Small intestine (tissue), 7 donors: ENCODE results near the gene LMBRD1. TPM values are rescaled to one million over a fixed set of nuclear protein-coding genes. Genes with fewer than 3 reads are reported as not detected.
"Not testable (repeated sequence)": the region's sequence is repeated elsewhere in the genome, so short reads cannot be mapped to it uniquely, and the experiment has no call there.

ENCODE experiments used
- DNase-seq, 2 donors: peaks; one replicate each; pipeline versions ENCODE4 v3.0.0 to v3.0.0-alpha.2; 2013
- FAIRE-seq: peaks from 2 replicates; lab custom pipeline; 2012; peaks lifted over from hg19 to GRCh38; lab: Jason Lieb, UNC
- H3K27ac ChIP-seq, 3 donors: one replicate each; pipeline ENCODE4 v1.5.1; 2013; ENCODE audit warnings: low read length in 2 of 3, mild to moderate bottlenecking in 2 of 3, control low read depth in 1 of 3, inconsistent platforms in 1 of 3, low read depth in 1 of 3, moderate library complexity in 1 of 3
- H3K27me3 ChIP-seq, 3 donors: one replicate each; pipeline ENCODE4 v1.6.1; 2013; ENCODE audit warnings: low read length in 3 of 3, inconsistent platforms in 1 of 3; ENCODE audit not compliant: control insufficient read depth in 3 of 3, insufficient read depth in 3 of 3
- H3K36me3 ChIP-seq, 3 donors: one replicate each; pipeline ENCODE4 v1.6.1; 2013; ENCODE audit warnings: low read length in 3 of 3, inconsistent platforms in 1 of 3, low read depth in 1 of 3, mild to moderate bottlenecking in 1 of 3, moderate library complexity in 1 of 3; ENCODE audit not compliant: control insufficient read depth in 3 of 3, insufficient read depth in 2 of 3
- H3K4me1 ChIP-seq, 3 donors: one replicate each; pipeline ENCODE4 v1.6.1; 2013; ENCODE audit warnings: low read length in 2 of 3, inconsistent platforms in 1 of 3, low read depth in 1 of 3, mild to moderate bottlenecking in 1 of 3, moderate library complexity in 1 of 3; ENCODE audit not compliant: control insufficient read depth in 3 of 3, insufficient read depth in 2 of 3
- H3K4me3 ChIP-seq, 3 donors: one replicate each; pipeline ENCODE4 v1.5.1; 2013; ENCODE audit warnings: low read length in 3 of 3, control low read depth in 1 of 3, inconsistent platforms in 1 of 3, low read depth in 1 of 3, mild to moderate bottlenecking in 1 of 3, moderate library complexity in 1 of 3
- H3K9me3 ChIP-seq, 2 donors: one replicate each; pipeline ENCODE4 v1.6.1; 2013; ENCODE audit warnings: low read depth in 1 of 2, low read length in 1 of 2; ENCODE audit not compliant: control insufficient read depth in 2 of 2, insufficient read depth in 1 of 2
- WGBS, 3 donors: extraction: QIAGEN DNeasy Blood & Tissue Kit; methylation state at CpG; one replicate each; pipeline ENCODE4 v1.1.7; 2013; 5-methylcytosine and 5-hydroxymethylcytosine counted together
- polyA plus RNA-seq, 4 donors: library from polyadenylated mRNA; stranded (reverse) in 3 of 4; unstranded in 1 of 4; fragments of 200-250 nt in 3 of 4; fragments of 120-200 nt in 1 of 4; gene quantifications; one replicate each; pipeline versions ENCODE4 v1.2.1 to v1.2.3, GENCODE V29; 2013
- donor health status: healthy with polysubstance abuse.
- donor health status: control.
- donor health status: control.
- donor health status: Bipolar disorder and iron deficiency.
- donor health status: healthy.

Gene LMBRD1
- polyA plus RNA-seq, 4 donors = 23.5 to 108 (median 36.0) TPM

- H3K27ac ChIP-seq = no peak overlapping the region
- no peak for DNase-seq
Measured at GRCh38 chr6:69825904-69826303, 29.1 kb upstream of the LMBRD1 start.

DNA sequence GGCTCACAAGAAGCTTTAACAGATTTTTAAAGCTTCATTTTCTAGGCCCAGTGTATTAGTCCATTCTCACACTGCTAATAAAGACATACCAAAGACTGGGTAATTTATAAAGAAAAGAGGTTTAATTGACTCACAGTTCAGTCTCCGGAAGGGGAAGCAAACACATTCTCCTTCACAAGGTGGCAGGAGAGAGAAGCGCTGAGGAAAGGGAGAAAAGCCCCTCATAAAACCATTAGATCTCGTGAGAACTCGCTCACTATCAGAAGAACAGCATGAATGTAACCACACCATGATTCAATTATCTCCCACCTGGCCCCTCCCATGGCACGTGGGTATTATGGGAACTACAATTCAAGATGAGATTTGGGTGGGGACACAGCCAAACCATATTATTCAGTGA is 27.5 kb upstream of the LMBRD1 start:
- H3K27ac ChIP-seq, DNase-seq, FAIRE-seq, H3K4me3 ChIP-seq, H3K36me3 ChIP-seq, H3K4me1 ChIP-seq, H3K27me3 ChIP-seq, H3K9me3 ChIP-seq: not testable (repeated sequence)
- 58 to 77% (median 72%) methylated on average over 5 of the region's 5 CpGs for WGBS, 3 donors

More at GRCh38 chr6:69825904-69826303, 29.1 kb upstream of the LMBRD1 start:
- 50 to 74% (median 55%) methylated on average over 1 of the region's 1 CpG for WGBS, 3 donors
- Histone ChIP-seq H3K9me3 (no peaks in the 10 kb centered on the region), H3K27me3 (no peaks in the 10 kb centered on the region), H3K36me3 (no peaks in the 10 kb centered on the region), H3K4me3 (no peak overlapping the region), H3K4me1 (no peaks in the 10 kb centered on the region)
- FAIRE-seq = no peak

DNA sequence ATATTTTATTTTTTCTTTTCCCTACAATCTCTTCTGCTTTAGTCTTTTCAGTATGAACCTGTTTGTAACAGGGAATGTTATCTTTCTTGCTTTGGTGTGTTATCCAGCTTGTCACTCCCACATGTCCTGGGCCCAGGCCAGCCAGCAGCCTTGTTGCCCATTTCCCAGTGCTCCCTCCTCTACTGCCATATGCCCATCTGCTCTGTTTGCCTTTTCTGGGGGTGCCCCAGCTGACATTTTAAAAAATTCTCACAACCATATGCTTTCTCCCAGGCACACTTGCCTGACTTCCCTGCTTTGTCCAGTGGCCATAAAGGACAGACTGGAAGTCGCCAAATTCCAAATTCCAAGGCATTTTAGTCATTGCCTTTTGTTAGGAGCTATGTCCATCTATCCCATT is 23.6 kb upstream of the LMBRD1 start:
- Histone ChIP-seq H3K27ac (no peak overlapping the region), H3K36me3 (no peaks in the 10 kb centered on the region), H3K4me1 (no peaks in the 10 kb centered on the region), H3K9me3 (no peaks in the 10 kb centered on the region), H3K27me3 (no peaks in the 10 kb centered on the region), H3K4me3 (no peak overlapping the region)
- WGBS, 3 donors = 81 to 96% (median 90%) methylated on average over 1 of the region's 1 CpG
- FAIRE-seq (no peak), DNase-seq (no peak)

GRCh38 chr6:69820018-69820417 is 23.2 kb upstream of the LMBRD1 start:
- Histone ChIP-seq H3K36me3 (no peaks in the 10 kb centered on the region), H3K4me1 (no peaks in the 10 kb centered on the region), H3K27me3 (no peaks in the 10 kb centered on the region), H3K9me3 (no peaks in the 10 kb centered on the region), H3K27ac (no peak overlapping the region), H3K4me3 (no peak overlapping the region)
- FAIRE-seq (no peak), DNase-seq (no peak)
- WGBS, 3 donors = 80 to 97% (median 94%) methylated on average over 1 of the region's 1 CpG

DNA sequence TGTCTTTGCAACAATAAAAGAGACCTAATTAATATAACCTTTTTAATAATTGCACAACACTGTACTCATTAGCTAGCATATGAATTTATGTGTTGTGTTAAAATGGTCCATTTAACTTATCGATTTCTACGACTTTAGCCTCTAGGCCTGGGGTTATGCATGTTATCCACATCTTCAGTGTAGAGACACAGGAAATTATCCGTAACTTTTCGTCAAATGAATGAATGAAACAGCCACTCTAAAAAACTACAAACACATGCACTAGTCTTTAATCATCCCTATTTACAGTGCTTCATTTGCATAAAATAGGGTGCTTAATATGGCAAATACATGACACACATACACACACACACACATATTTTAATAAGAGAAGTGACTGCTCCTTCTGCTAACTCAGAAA is 22.3 kb upstream of the LMBRD1 start:
- Histone ChIP-seq H3K36me3 (no peaks in the 10 kb centered on the region), H3K9me3 (no peaks in the 10 kb centered on the region), H3K27me3 (no peaks in the 10 kb centered on the region), H3K4me3 (no peak overlapping the region), H3K27ac (no peak overlapping the region), H3K4me1 (no peaks in the 10 kb centered on the region)
- DNase-seq (no peak), FAIRE-seq (no peak)
- WGBS, 3 donors = 90 to 96% (median 95%) methylated on average over 4 of the region's 4 CpGs

DNA sequence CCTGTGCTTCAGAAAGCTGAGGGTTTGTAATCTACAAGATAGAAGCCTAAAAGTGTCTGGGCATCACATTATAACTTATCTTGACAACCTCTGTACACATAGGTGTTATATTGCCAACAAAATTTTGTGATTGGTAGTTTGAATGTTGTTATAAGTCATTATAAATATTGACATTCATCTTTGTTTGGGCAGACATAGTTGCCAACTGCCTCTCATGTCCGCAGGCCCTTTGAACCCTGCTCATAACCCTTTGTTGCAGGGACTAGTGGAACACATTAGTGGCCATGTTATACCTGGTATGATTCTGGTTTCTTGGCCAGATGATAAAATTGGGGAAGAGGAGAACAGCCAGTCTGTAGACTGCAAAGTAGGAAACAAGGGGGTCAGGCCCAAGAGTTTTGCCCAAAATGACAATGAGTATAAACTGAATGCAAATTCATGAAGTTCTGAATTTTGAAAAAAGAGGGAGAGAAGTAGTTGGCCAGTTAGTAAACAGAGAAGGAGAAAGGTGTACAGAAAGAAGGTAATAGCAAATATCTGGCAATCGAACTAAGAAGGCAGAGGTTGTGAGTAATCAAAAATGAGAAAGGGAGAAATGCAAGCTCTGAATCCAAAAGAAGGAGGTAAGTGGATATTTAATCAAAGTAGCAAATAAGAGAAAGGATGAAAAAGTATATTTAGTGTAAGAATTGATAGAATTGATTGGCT is 21.6 kb upstream of the LMBRD1 start:
- DNase-seq (no peak), FAIRE-seq (no peak)
- WGBS, 3 donors = 72 to 86% (median 76%) methylated on average over 2 of the region's 2 CpGs
- H3K9me3 ChIP-seq = no peaks in the 10 kb centered on the region
- no peaks in the 10 kb centered on the region for H3K4me1 ChIP-seq
- no peak overlapping the region for H3K27ac ChIP-seq
- no peaks in the 10 kb centered on the region for H3K27me3 ChIP-seq
- H3K4me3 ChIP-seq = no peak overlapping the region
- H3K36me3 ChIP-seq = no peaks in the 10 kb centered on the region

DNA sequence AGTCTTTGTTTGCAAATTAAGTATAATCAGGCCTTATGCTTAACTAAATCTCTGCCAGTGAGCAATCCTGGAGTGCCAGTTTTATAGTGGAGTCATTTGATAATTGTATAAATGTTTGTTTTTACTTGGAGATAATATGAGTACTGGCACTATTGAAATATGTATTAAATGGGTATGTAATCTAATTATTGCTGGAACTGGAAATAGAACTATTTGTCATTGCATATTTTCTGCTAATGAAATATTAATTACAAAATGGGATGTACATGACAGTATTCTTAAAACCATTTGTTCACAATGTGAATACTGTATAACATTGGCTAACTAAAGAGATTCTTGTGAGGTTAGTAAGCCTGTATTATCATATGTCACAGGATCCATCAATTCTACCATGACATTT is 20.5 kb upstream of the LMBRD1 start:
- no peak overlapping the region for H3K4me3 ChIP-seq
- H3K4me1 ChIP-seq = no peaks in the 10 kb centered on the region
- DNase-seq = no peak
- no peaks in the 10 kb centered on the region for H3K36me3 ChIP-seq
- no peak overlapping the region for H3K27ac ChIP-seq
- no peak for FAIRE-seq
- H3K9me3 ChIP-seq = no peaks in the 10 kb centered on the region
- H3K27me3 ChIP-seq = no peaks in the 10 kb centered on the region

DNA sequence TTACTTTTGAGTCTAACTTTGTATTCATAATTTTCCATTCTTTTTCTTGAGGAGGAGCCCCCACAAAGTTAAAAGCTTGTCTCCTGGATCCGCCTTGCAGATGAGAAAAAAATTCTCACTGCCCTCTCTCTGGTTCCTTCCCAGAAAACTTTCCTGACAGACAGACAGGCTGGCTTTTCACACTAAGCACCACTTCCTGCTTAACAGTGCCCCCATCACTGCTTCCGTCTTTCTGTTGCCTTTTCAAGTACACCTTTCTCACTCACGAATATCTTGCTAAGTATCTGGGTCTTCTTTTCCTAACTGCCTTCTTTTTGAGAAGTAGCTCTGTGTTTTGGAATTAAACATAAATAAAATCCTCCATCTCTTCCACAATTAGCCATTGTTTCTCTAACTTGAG is 19.8 kb upstream of the LMBRD1 start:
- WGBS, 3 donors = 51 to 74% (median 71%) methylated on average over 3 of the region's 3 CpGs
- H3K27me3 ChIP-seq = no peaks in the 10 kb centered on the region
- no peaks in the 10 kb centered on the region for H3K36me3 ChIP-seq
- H3K4me1 ChIP-seq = no peaks in the 10 kb centered on the region
- no peaks in the 10 kb centered on the region for H3K9me3 ChIP-seq
- DNase-seq (no peak), FAIRE-seq (no peak)
- no peak overlapping the region for H3K4me3 ChIP-seq
- no peak overlapping the region for H3K27ac ChIP-seq

GRCh38 chr6:69816026-69816425 is 19.2 kb upstream of the LMBRD1 start:
- no peak for DNase-seq
- H3K27me3 ChIP-seq = no peaks in the 10 kb centered on the region
- peak overlapping the region in 1 of 3 donors; percentile 66 for H3K27ac ChIP-seq
- H3K9me3 ChIP-seq = no peaks in the 10 kb centered on the region
- no peak overlapping the region for H3K4me3 ChIP-seq
- WGBS, 3 donors = 88 to 94% (median 92%) methylated on average over 1 of the region's 1 CpG
- H3K36me3 ChIP-seq = no peaks in the 10 kb centered on the region
- FAIRE-seq = no peak
- no peaks in the 10 kb centered on the region for H3K4me1 ChIP-seq
